Esophagus muscularis mucosa (tissue), 4 donors: Measurements from ENCODE around the gene KCNQ1.

Experiments
- EP300 ChIP-seq: sonication (generic); formaldehyde crosslinking; IDR thresholded peaks from one replicate; pipeline ENCODE4 v1.6.1; 2017; ENCODE audit warnings: antibody characterized with exemption
- POLR2A ChIP-seq: fragments of 450-650 bp; IDR thresholded peaks from one replicate; pipeline ENCODE4 v1.6.1; 2017; ENCODE audit warnings: antibody characterized with exemption, moderate library complexity, mild to moderate bottlenecking, low read depth
- POLR2AphosphoS5 ChIP-seq, 2 donors: sonication (generic); formaldehyde crosslinking; IDR thresholded peaks; one replicate each; pipeline ENCODE4 v1.6.1; 2017; ENCODE audit warnings: antibody characterized with exemption in 2 of 2
- TF ChIP-seq, protein P1 (sequence below), 3 experiments: fragments of 200-600 bp in 2 of 3; fragments of 450-650 bp in 1 of 3; sonication (generic) in 2 of 3; IDR thresholded peaks; one replicate each; pipeline ENCODE4 v1.5.1; 2017 to 2019; ENCODE audit warnings: antibody characterized with exemption in 3 of 3, mild to moderate bottlenecking in 2 of 3, moderate library complexity in 1 of 3

DNA sequence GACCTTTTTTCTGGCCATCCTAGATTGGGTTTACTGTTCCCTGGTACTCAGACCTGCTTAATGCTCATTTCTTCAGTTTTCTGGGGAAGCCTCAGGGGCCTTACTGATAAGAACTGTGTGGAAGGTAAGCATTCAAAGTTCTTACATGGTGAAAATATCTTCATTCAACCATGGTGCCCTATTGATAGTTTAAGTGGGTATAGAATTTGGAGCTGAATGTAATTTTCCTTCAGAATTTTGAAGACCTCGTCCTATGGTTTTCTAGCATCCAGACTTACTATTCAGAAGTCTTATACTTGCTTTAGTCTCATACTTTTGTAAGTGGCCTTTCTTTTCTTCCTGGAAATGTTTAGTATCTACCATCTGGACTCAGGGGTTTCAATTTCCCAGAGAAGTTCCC is 365.0 kb downstream of the KCNQ1 start:
- no peak for TF ChIP-seq POLR2A
- no peak for TF ChIP-seq POLR2AphosphoS5 (IDR thresholded peaks at IDR 0.05)
- TF ChIP-seq, protein P1, sequence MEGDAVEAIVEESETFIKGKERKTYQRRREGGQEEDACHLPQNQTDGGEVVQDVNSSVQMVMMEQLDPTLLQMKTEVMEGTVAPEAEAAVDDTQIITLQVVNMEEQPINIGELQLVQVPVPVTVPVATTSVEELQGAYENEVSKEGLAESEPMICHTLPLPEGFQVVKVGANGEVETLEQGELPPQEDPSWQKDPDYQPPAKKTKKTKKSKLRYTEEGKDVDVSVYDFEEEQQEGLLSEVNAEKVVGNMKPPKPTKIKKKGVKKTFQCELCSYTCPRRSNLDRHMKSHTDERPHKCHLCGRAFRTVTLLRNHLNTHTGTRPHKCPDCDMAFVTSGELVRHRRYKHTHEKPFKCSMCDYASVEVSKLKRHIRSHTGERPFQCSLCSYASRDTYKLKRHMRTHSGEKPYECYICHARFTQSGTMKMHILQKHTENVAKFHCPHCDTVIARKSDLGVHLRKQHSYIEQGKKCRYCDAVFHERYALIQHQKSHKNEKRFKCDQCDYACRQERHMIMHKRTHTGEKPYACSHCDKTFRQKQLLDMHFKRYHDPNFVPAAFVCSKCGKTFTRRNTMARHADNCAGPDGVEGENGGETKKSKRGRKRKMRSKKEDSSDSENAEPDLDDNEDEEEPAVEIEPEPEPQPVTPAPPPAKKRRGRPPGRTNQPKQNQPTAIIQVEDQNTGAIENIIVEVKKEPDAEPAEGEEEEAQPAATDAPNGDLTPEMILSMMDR (IDR thresholded peaks at IDR 0.05) = no peak
- no peak for TF ChIP-seq EP300
